Smooth muscle cell (in vitro differentiated cells): Measurements from ENCODE around the gene JUNB. TPM values are rescaled to one million over a fixed set of nuclear protein-coding genes. Genes with fewer than 3 reads are reported as not detected.

Source experiments
- DNase-seq: peaks from one replicate; lab custom pipeline; 2025; ENCODE audit not compliant: unreplicated experiment; lab: John Stamatoyannopoulos, UW
- H2AFZ ChIP-seq: fragments of 200-600 bp; sonication (generic); 2 replicates; pipeline ENCODE4 v1.6.0; 2016; ENCODE audit warnings: antibody characterized with exemption, low read depth, mild to moderate bottlenecking
- H3F3A ChIP-seq: fragments of 200-600 bp; sonication (generic); 2 replicates; pipeline ENCODE4 v1.6.0; 2017; ENCODE audit warnings: antibody characterized with exemption, low read depth
- H3K27ac ChIP-seq: fragments of 200-600 bp; sonication (generic); 2 replicates; pipeline ENCODE4 v1.5.1; 2016; ENCODE audit warnings: low read depth, mild to moderate bottlenecking
- H3K27me3 ChIP-seq: fragments of 200-600 bp; sonication (generic); 2 replicates; pipeline ENCODE4 v1.6.1; 2016; ENCODE audit warnings: low read depth, mild to moderate bottlenecking
- H3K36me3 ChIP-seq: fragments of 200-600 bp; sonication (generic); 2 replicates; pipeline ENCODE4 v1.5.1; 2016; ENCODE audit warnings: low read depth
- H3K4me1 ChIP-seq: fragments of 200-600 bp; sonication (generic); 2 replicates; pipeline ENCODE4 v1.5.1; 2016; ENCODE audit warnings: low read depth
- H3K4me2 ChIP-seq: fragments of 200-600 bp; sonication (generic); 2 replicates; pipeline ENCODE4 v1.6.0; 2016; ENCODE audit warnings: mild to moderate bottlenecking
- H3K4me3 ChIP-seq: fragments of 200-600 bp; sonication (generic); 2 replicates; pipeline ENCODE4 v1.5.1; 2016; ENCODE audit warnings: mild to moderate bottlenecking
- H3K79me2 ChIP-seq: fragments of 200-600 bp; sonication (generic); 2 replicates; pipeline ENCODE4 v1.6.0; 2016; ENCODE audit warnings: low read depth, mild to moderate bottlenecking
- H3K9ac ChIP-seq: fragments of 200-600 bp; sonication (generic); 2 replicates; pipeline ENCODE4 v1.6.0; 2016; ENCODE audit warnings: low read depth
- H3K9me3 ChIP-seq: fragments of 200-600 bp; sonication (generic); replicated peaks from 2 replicates; pipeline ENCODE4 v1.5.1; 2016; ENCODE audit warnings: low read depth
- H4K20me1 ChIP-seq: fragments of 200-600 bp; sonication (generic); 2 replicates; pipeline ENCODE4 v1.6.0; 2016; ENCODE audit warnings: low read depth
- WGBS: methylation state at CpG from one replicate; pipeline ENCODE4 v1.1.7; 2016; ENCODE audit warnings: low lambda C conversion rate; 5-methylcytosine and 5-hydroxymethylcytosine counted together
- polyA plus RNA-seq: library from polyadenylated mRNA; unstranded; fragments of >200 nt; fragmentation: Nextera tagmentation; extraction: Ambion mirVana; gene quantifications from 2 replicates; pipeline ENCODE4 v1.2.1, GENCODE V29; 2016
- total RNA-seq: library from RNA; depleted of rRNA; stranded (reverse); fragments of >200 nt; gene quantifications from 2 replicates; pipeline ENCODE4 v1.2.3, GENCODE V29; 2014
- TF ChIP-seq, protein P1 (sequence below): fragments of 200-600 bp; sonication (generic); IDR thresholded peaks from 2 replicates; pipeline ENCODE4 v1.5.1; 2017; ENCODE audit warnings: borderline replicate concordance, mild to moderate bottlenecking, antibody characterized with exemption; ENCODE audit not compliant: insufficient read depth, poor library complexity, severe bottlenecking

Gene JUNB
- total and polyA plus RNA-seq, 2 experiments from 2014 or later = 687 to 1,575 TPM

- Histone ChIP-seq H3K9me3 (no peaks in the 10 kb centered on the region), H3K9ac (no peak overlapping the region), H3K79me2 (no peaks in the 10 kb centered on the region), H4K20me1 (no peaks in the 10 kb centered on the region), H3K4me3 (no peak overlapping the region), H3K4me2 (no peak overlapping the region), H3K27me3 (peaks cover 46% of the 10 kb centered on the region), H2AFZ (no peak overlapping the region), H3K4me1 (peaks cover 1% of the 10 kb centered on the region), H3K36me3 (no peaks in the 10 kb centered on the region), H3F3A (no peaks in the 10 kb centered on the region), H3K27ac (no peak overlapping the region)
- DNase-seq = no peak
- WGBS = 74% methylated on average over 19 of the region's 23 CpGs
- TF ChIP-seq, protein P1, sequence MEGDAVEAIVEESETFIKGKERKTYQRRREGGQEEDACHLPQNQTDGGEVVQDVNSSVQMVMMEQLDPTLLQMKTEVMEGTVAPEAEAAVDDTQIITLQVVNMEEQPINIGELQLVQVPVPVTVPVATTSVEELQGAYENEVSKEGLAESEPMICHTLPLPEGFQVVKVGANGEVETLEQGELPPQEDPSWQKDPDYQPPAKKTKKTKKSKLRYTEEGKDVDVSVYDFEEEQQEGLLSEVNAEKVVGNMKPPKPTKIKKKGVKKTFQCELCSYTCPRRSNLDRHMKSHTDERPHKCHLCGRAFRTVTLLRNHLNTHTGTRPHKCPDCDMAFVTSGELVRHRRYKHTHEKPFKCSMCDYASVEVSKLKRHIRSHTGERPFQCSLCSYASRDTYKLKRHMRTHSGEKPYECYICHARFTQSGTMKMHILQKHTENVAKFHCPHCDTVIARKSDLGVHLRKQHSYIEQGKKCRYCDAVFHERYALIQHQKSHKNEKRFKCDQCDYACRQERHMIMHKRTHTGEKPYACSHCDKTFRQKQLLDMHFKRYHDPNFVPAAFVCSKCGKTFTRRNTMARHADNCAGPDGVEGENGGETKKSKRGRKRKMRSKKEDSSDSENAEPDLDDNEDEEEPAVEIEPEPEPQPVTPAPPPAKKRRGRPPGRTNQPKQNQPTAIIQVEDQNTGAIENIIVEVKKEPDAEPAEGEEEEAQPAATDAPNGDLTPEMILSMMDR = no peak
Measured at GRCh38 chr19:12752056-12752781, 39.1 kb upstream of the JUNB start.

DNA sequence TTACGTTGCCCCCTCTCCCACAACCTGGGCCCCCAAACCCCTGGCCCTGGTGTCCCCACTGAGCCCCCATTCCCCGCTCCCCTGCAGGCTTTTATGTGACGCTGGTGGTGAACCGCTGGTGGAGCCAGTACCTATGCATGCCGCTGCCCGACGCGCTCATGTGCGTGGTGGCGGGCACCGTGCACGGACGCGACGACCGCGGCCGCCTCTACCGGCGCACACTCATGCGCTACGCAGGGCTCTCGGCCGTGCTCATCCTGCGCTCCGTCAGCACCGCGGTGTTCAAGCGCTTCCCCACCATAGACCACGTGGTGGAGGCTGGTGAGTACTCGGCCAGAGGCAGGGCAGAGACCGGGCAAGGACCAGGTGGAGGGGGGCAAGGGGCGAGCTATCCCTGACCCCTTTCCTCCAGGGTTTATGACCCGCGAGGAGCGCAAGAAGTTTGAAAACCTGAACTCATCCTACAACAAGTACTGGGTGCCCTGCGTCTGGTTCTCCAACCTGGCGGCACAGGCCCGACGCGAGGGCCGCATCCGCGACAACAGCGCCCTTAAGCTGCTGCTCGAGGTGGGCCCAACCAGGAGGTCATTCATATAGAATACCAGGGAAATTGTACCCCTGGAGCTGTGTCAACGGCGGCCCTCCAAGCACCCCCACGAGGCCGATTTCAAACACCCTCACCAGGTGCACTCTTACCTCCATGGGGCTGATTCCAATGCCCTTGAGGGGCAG is 36.7 kb upstream of the JUNB start:
- H3K9ac ChIP-seq = no peak overlapping the region
- no peak overlapping the region for H3K4me2 ChIP-seq
- H3K27ac ChIP-seq = no peak overlapping the region
- H2AFZ ChIP-seq = no peak overlapping the region
- H4K20me1 ChIP-seq = no peaks in the 10 kb centered on the region
- no peak overlapping the region for H3K4me3 ChIP-seq
- peaks cover 4% of the 10 kb centered on the region for H3K4me1 ChIP-seq
- H3K79me2 ChIP-seq = no peaks in the 10 kb centered on the region
- TF ChIP-seq, protein P1 = no peak
- H3F3A ChIP-seq = peaks cover 4% of the 10 kb centered on the region
- no peaks in the 10 kb centered on the region for H3K36me3 ChIP-seq
- no peak for DNase-seq
- H3K27me3 ChIP-seq = peaks cover 40% of the 10 kb centered on the region
- H3K9me3 ChIP-seq = no peaks in the 10 kb centered on the region
- 90% methylated on average over 38 of the region's 50 CpGs for WGBS

DNA sequence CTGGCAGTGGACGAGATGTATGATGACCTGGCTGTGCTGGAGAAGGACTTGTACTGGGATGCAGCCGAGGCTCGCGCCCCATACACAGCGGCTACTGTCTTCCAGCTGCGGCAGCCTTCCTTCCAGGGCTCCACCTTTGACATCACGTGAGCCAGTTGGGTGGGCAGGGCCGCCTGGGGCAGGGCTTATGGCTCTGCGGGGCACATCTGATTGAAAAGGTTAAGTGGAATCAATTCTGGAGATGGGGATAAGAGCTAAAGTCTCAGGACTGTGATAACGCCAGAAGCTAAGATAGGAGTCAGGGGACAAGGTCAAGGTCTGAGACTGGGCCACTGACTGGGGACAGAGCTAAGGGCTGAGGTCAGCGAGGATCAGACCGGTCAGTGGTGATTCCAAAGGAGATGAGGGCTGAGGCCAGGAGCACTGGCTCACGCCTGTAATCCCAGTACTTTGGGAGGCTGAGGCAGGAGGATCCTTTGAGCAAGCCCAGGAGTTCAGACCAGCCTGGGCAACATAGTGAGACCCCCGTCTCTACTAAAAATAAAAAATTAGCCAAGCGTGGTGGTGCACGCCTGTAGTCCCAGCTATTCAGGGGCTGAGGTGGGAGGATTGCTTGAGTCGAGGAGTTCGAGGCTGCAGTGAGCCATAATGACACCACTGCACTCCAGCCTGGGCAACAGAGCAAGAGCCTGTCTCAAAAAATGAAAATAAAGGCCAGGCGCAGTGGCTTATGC is 35.0 kb upstream of the JUNB start:
- peaks cover 24% of the 10 kb centered on the region for H3K27me3 ChIP-seq
- H3K9ac ChIP-seq = no peak overlapping the region
- peaks cover 4% of the 10 kb centered on the region for H3K4me1 ChIP-seq
- no peaks in the 10 kb centered on the region for H3K36me3 ChIP-seq
- H3K9me3 ChIP-seq = no peaks in the 10 kb centered on the region
- peaks cover 4% of the 10 kb centered on the region for H3F3A ChIP-seq
- no peaks in the 10 kb centered on the region for H3K79me2 ChIP-seq
- TF ChIP-seq, protein P1 = no peak
- H3K27ac ChIP-seq = no peak overlapping the region
- no peak overlapping the region for H2AFZ ChIP-seq
- H3K4me2 ChIP-seq = no peak overlapping the region
- no peaks in the 10 kb centered on the region for H4K20me1 ChIP-seq
- no peak for DNase-seq
- H3K4me3 ChIP-seq = no peak overlapping the region
- 90% methylated on average over 19 of the region's 19 CpGs for WGBS
